ENCODE data around the gene MAT2A. TPM values are rescaled to one million over a fixed set of nuclear protein-coding genes. Genes with fewer than 3 reads are reported as not detected.

MAT2A gene
- total RNA-seq, 2 experiments from 2014 or later, result 276 to 282 TPM

DNA sequence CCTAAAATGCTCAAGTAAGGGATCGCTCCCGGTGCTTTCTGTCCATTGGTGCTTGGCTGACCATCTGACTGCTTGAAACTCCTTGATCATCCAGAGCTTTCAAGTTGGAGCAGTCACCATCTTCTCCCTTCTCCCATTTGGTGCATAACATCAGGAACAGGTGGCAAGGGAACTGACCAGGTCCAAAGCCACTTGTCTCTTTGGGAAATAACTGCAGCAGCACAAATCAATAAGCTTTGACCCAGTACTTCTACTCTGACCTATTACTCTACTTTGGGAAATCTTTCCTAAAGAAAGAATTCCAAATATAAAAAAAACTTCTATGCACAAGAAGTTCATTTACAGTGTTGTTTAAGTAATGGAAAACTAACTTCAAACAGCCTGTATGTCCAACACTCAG, 10.6 kb upstream of the MAT2A start:
- Mint-ChIP-seq H3K36me3 (ENCODE audit: low read depth) (no peaks in the 10 kb centered on the region), H3K9me3 (no peaks in the 10 kb centered on the region), H3K4me1 (ENCODE audit: low read depth) (no peaks in the 10 kb centered on the region), H3K27me3 (peaks cover 7% of the 10 kb centered on the region), H3K4me3 (no peak overlapping the region), H3K27ac (no peak overlapping the region)
- DNase-seq (no peak), ATAC-seq (no peak)
- CTCF ChIA-PET, result interaction anchor here (0.7 kb wide), 1 partner anchor 24 kb away, joined by 3 read pairs; no protein-coding TSS in a partner anchor
- POLR2A ChIA-PET, result interaction anchor here (1.5 kb wide), 1 partner anchor 10 kb away, joined by 7 read pairs; no protein-coding TSS in a partner anchor
- TF ChIP-seq, protein P1, sequence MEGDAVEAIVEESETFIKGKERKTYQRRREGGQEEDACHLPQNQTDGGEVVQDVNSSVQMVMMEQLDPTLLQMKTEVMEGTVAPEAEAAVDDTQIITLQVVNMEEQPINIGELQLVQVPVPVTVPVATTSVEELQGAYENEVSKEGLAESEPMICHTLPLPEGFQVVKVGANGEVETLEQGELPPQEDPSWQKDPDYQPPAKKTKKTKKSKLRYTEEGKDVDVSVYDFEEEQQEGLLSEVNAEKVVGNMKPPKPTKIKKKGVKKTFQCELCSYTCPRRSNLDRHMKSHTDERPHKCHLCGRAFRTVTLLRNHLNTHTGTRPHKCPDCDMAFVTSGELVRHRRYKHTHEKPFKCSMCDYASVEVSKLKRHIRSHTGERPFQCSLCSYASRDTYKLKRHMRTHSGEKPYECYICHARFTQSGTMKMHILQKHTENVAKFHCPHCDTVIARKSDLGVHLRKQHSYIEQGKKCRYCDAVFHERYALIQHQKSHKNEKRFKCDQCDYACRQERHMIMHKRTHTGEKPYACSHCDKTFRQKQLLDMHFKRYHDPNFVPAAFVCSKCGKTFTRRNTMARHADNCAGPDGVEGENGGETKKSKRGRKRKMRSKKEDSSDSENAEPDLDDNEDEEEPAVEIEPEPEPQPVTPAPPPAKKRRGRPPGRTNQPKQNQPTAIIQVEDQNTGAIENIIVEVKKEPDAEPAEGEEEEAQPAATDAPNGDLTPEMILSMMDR (IDR thresholded peaks at IDR 0.05), result no peak
- intact Hi-C loops (cut with micrococcal nuclease), result no loop called here

DNA sequence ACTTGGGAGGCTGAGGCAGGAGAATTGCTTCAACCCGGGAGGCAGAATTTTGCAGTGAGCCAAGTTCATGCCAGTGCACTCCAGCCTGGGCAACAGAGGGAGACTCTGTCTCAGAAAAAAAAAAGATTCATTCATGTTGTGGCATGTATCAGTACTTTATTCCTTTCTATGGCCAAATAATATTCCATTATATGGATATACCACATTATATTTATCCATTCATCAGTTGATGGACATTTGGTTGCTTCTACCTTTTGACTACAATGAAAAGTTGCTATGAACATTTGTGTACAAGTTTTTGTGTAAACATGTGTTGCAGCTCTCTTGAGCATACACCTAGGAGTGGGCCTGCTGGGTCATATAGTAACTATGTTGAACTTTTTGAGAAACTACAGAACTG, 9.2 kb upstream of the MAT2A start:
- Mint-ChIP-seq H3K36me3 (ENCODE audit: low read depth) (no peaks in the 10 kb centered on the region), H3K9me3 (no peaks in the 10 kb centered on the region), H3K27ac (no peak overlapping the region), H3K27me3 (peaks cover 7% of the 10 kb centered on the region), H3K4me1 (ENCODE audit: low read depth) (no peaks in the 10 kb centered on the region), H3K4me3 (no peak overlapping the region)
- TF ChIP-seq, protein P1 (IDR thresholded peaks at IDR 0.05), result no peak
- ATAC-seq (no peak), DNase-seq (no peak)
- intact Hi-C loops (cut with micrococcal nuclease), result no loop called here
- ChIA-PET CTCF (interaction anchor here (0.8 kb wide), 1 partner anchor 19 kb away, joined by 3 read pairs; no protein-coding TSS in a partner anchor), POLR2A (interaction anchor here (0.8 to 1.5 kb wide), 3 partner anchors 8 to 21 kb away, joined by 3 to 5 read pairs (median 3); no protein-coding TSS in a partner anchor)

GRCh38 chr2:85531589-85531988, 7.4 kb upstream of the MAT2A start:
- ChIA-PET CTCF (interaction anchor here (0.7 to 1.0 kb wide), 2 partner anchors 15 to 17 kb away, joined by 3 read pairs; no protein-coding TSS in a partner anchor), POLR2A (interaction anchor here (1.4 kb wide), 1 partner anchor 14 kb away, joined by 4 read pairs; no protein-coding TSS in a partner anchor)
- H3K4me1 Mint-ChIP-seq (ENCODE audit: low read depth), result peaks cover 4% of the 10 kb centered on the region
- DNase-seq (no peak), ATAC-seq (no peak)
- TF ChIP-seq, protein P1 (IDR thresholded peaks at IDR 0.05), result no peak
- no peak overlapping the region for H3K27ac Mint-ChIP-seq
- intact Hi-C loops (cut with micrococcal nuclease), result no loop called here
- peaks cover 5% of the 10 kb centered on the region for H3K27me3 Mint-ChIP-seq
- H3K36me3 Mint-ChIP-seq (ENCODE audit: low read depth), result peaks cover 3% of the 10 kb centered on the region
- no peak overlapping the region for H3K4me3 Mint-ChIP-seq
- no peaks in the 10 kb centered on the region for H3K9me3 Mint-ChIP-seq

DNA sequence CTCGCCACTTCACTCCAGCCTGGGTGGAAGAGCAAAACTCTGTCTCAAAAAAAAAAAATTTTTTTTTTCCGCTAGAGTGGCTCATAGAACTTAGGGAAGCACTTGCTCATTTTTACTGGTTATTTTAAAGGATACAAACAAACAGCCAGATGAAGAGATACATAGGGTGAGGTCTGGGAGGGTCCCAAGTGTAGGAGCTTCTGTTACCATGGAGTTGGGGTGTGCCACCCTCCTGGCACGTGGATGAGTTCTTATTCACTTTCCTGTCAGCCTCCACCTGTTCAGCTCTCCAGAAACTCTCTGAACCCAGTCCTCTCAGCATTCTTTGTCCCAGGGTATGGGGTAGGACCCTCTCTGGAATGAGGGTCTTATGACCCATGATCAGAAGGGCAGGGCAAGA, 4.9 kb upstream of the MAT2A start:
- DNase-seq, result no peak
- TF ChIP-seq, protein P1 (IDR thresholded peaks at IDR 0.05), result no peak
- CTCF ChIA-PET, result interaction anchor here (1.3 kb wide), 1 partner anchor 113 kb away, joined by 6 read pairs; no protein-coding TSS in a partner anchor
- H3K36me3 Mint-ChIP-seq (ENCODE audit: low read depth), result peaks cover 9% of the 10 kb centered on the region
- H3K4me1 Mint-ChIP-seq (ENCODE audit: low read depth), result peaks cover 11% of the 10 kb centered on the region
- POLR2A ChIA-PET, result interaction anchor here (1.2 kb wide), 1 partner anchor 126 kb away, joined by 3 read pairs; no protein-coding TSS in a partner anchor
- H3K27me3 Mint-ChIP-seq, result peaks cover under 1% of the 10 kb centered on the region
- H3K9me3 Mint-ChIP-seq, result no peaks in the 10 kb centered on the region
- intact Hi-C loops (cut with micrococcal nuclease), result no loop called here
- H3K4me3 Mint-ChIP-seq, result no peak overlapping the region
- ATAC-seq, result no peak
- no peak overlapping the region for H3K27ac Mint-ChIP-seq

- H3K27ac Mint-ChIP-seq, result no peak overlapping the region
- peaks cover 16% of the 10 kb centered on the region for H3K36me3 Mint-ChIP-seq (ENCODE audit: low read depth)
- ChIA-PET POLR2A (interaction anchor here (1.2 kb wide), 2 partner anchors 105 to 127 kb away, joined by 3 read pairs; no protein-coding TSS in a partner anchor), CTCF (interaction anchor here (0.9 to 1.3 kb wide), 3 partner anchors 10 to 113 kb away, joined by 3 to 6 read pairs (median 6); no protein-coding TSS in a partner anchor)
- intact Hi-C loops (cut with micrococcal nuclease), result no loop called here
- no peak for ATAC-seq
- DNase-seq, result no peak
- TF ChIP-seq, protein P1 (IDR thresholded peaks at IDR 0.05), result no peak
- H3K27me3 Mint-ChIP-seq, result no peaks in the 10 kb centered on the region
- H3K4me1 Mint-ChIP-seq (ENCODE audit: low read depth), result peaks cover 11% of the 10 kb centered on the region
- H3K9me3 Mint-ChIP-seq, result no peaks in the 10 kb centered on the region
- H3K4me3 Mint-ChIP-seq, result no peak overlapping the region
These were observed 4.1 kb upstream of the MAT2A start for GRCh38 chr2:85534881-85535280.
